ENCODE results near the gene NINJ1. TPM values are rescaled to one million over a fixed set of nuclear protein-coding genes. Genes with fewer than 3 reads are reported as not detected.
A peak's percentile ranks its signal among the peaks of the same experiment; 100 is the strongest.

Gene NINJ1
- total and polyA plus RNA-seq, 2 of the 13 experiments (the other 11 are each of a cell fraction or from before 2014, with no cell fraction given) = 81.2 to 92.1 TPM

DNA sequence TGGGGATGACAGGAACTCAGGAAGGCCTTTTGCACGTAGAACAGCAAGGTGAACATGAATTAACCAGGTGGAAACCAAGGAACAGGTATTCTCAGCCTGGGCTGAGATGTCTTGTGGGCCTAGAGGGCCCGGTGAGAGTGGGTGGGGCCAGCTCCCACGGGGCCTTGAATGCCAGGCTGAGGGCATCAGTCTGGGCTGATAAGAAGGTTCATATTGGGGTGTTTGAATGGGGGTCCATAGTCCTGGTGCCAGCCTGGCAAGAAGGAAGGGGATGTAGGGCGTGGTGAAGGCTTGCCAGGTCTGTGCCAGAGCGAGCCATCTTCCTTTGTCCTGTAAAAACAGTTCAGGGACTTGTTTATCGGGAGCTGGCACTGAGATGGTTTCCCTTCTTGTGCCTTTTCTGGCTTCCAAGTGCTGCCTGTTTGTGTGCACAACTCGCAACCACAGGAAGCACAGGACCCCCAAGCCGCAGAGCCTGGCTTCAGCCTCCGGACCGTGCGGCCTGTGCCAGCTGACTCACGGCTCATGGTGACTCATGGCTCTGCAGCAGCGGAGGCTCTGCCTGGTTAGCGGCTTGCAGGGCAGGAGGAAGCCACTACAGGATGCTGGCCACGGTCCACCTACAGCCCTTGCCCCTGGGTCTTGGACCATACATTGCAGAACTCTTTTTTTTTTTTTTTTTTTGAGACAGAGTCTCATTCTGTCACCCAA is 35.7 kb downstream of the NINJ1 start:
- no peak overlapping the region for H3K27ac ChIP-seq (ENCODE audit: extremely low read length, insufficient read depth, low read length)
- H3K4me3 ChIP-seq (replicated peaks in 1 of 3; ENCODE audit: insufficient read depth in 1 of 3, low read depth in 2 of 3, low read length in 3 of 3) = peak overlapping the region in 1 of 3 experiments; percentile 91; a peak in 2 of 6 replicates
- peaks cover 28% of the 10 kb centered on the region for H3K79me2 ChIP-seq (ENCODE audit: insufficient read depth, low read length)
- peak overlapping the region; percentile 90 for H3K4me2 ChIP-seq (ENCODE audit: low read depth, low read length)
- in situ Hi-C loops (cut with HindIII; ENCODE audit: extremely low pct_ligation_motif_present, low pct_unique_long_range_greater_than_20kb) (no loop called here), intact Hi-C loops (cut with micrococcal nuclease; ENCODE audit: unreplicated experiment) (no loop called here)
- H3K9ac ChIP-seq (ENCODE audit: insufficient read depth, low read depth, low read length) = peak overlapping the region; percentile 31; the same call in 1 of the 2 replicates
- ChIA-PET POLR2A (interaction anchor here (0.7 to 2.0 kb wide), 5 partner anchors 11 to 204 kb away, joined by 3 to 6 read pairs (median 4); partner anchors contain the start of gene NINJ1), CTCF (ENCODE audit: low intra/inter-chr PET ratio, low total read pairs) (no interaction called here)
- BruUV-seq (replicated peaks) = no TSS peak
- no peak for FAIRE-seq
- H4K20me1 ChIP-seq (ENCODE audit: insufficient read depth, low read length) = no peaks in the 10 kb centered on the region; the same call in 1 of the 2 replicates
- no peaks in the 10 kb centered on the region for H3K36me3 ChIP-seq (replicated peaks in 1 of 2; ENCODE audit: control insufficient read depth in 1 of 2, insufficient read depth in 2 of 2, low read length in 2 of 2)
- DNase-seq (ENCODE audit: low spot score) = peak; percentile 68
- no peak overlapping the region for H2AFZ ChIP-seq (ENCODE audit: low read length)
- 36% methylated on average over 14 of the region's 15 CpGs for WGBS (ENCODE audit: low lambda C conversion rate)
- H3K9me3 ChIP-seq (ENCODE audit: low read length) = no peaks in the 10 kb centered on the region
- H3K4me1 ChIP-seq (ENCODE audit: insufficient read depth, low read length) = peaks cover 44% of the 10 kb centered on the region
- no peaks in the 10 kb centered on the region; a peak in 1 of 5 replicates for H3K27me3 ChIP-seq (ENCODE audit: control insufficient read depth in 1 of 2, insufficient read depth in 2 of 2, low read length in 2 of 2)
- peak; percentile 39 for ATAC-seq
- TF ChIP-seq, protein P1, sequence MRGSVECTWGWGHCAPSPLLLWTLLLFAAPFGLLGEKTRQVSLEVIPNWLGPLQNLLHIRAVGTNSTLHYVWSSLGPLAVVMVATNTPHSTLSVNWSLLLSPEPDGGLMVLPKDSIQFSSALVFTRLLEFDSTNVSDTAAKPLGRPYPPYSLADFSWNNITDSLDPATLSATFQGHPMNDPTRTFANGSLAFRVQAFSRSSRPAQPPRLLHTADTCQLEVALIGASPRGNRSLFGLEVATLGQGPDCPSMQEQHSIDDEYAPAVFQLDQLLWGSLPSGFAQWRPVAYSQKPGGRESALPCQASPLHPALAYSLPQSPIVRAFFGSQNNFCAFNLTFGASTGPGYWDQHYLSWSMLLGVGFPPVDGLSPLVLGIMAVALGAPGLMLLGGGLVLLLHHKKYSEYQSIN (CRISPR knock-in tag; IDR thresholded peaks at IDR 0.05; ENCODE audit: borderline replicate concordance) = no peak
- TF ChIP-seq, protein P2, sequence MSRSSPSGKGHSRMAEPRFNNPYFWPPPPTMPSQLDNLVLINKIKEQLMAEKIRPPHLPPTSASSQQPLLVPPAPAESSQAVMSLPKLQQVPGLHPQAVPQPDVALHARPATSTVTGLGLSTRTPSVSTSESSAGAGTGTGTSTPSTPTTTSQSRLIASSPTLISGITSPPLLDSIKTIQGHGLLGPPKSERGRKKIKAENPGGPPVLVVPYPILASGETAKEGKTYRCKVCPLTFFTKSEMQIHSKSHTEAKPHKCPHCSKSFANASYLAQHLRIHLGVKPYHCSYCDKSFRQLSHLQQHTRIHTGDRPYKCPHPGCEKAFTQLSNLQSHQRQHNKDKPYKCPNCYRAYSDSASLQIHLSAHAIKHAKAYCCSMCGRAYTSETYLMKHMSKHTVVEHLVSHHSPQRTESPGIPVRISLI (CRISPR knock-in tag; IDR thresholded peaks at IDR 0.05; ENCODE audit: borderline replicate concordance) = no peak
- TF ChIP-seq ZNF329 (CRISPR knock-in tag; IDR thresholded peaks at IDR 0.05; ENCODE audit: low read depth) (no peak), ZBTB20 (CRISPR knock-in tag; IDR thresholded peaks at IDR 0.05; ENCODE audit: borderline replicate concordance, low read depth) (no peak), GTF3A (CRISPR knock-in tag; conservative IDR thresholded peaks at IDR 0.05) (no peak), ZNF788 (CRISPR knock-in tag; IDR thresholded peaks at IDR 0.05; ENCODE audit: borderline replicate concordance) (no peak), THAP11 (CRISPR knock-in tag; IDR thresholded peaks at IDR 0.05) (0 out of 2 replicates have a peak, but pooled peaks have one; percentile 20), ZSCAN30 (CRISPR knock-in tag; IDR thresholded peaks at IDR 0.05) (no peak), MTA3 (CRISPR knock-in tag; IDR thresholded peaks at IDR 0.05) (no peak), ZNF644 (CRISPR knock-in tag; IDR thresholded peaks at IDR 0.05; ENCODE audit: low read depth) (no peak), NR2C2 (CRISPR knock-in tag; IDR thresholded peaks at IDR 0.05; ENCODE audit: borderline replicate concordance) (no peak), NR2F2 (IDR thresholded peaks at IDR 0.05; ENCODE audit: borderline replicate concordance, low read depth) (no peak), U2AF1 (optimal IDR thresholded peaks at IDR 0.05; ENCODE audit: low read depth, low read length) (no peak), NFIC (IDR thresholded peaks at IDR 0.05; ENCODE audit: low read length) (no peak), ZC3H4 (CRISPR knock-in tag; IDR thresholded peaks at IDR 0.05; ENCODE audit: borderline replicate concordance) (no peak), KDM2A (CRISPR knock-in tag; IDR thresholded peaks at IDR 0.05; ENCODE audit: borderline replicate concordance, low read depth) (peak; percentile 52)
- TF ChIP-seq, protein P3, sequence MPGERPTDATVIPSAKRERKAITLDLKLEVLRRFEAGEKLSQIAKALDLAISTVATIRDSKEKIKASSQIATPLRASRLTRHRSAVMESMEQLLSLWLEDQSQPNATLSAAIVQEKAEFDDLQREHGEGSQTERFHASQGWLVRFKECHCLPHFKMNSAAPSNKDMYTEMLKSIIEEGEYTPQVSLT (CRISPR knock-in tag; IDR thresholded peaks at IDR 0.05; ENCODE audit: borderline replicate concordance, low read depth) = no peak
- TF ChIP-seq, protein P4, sequence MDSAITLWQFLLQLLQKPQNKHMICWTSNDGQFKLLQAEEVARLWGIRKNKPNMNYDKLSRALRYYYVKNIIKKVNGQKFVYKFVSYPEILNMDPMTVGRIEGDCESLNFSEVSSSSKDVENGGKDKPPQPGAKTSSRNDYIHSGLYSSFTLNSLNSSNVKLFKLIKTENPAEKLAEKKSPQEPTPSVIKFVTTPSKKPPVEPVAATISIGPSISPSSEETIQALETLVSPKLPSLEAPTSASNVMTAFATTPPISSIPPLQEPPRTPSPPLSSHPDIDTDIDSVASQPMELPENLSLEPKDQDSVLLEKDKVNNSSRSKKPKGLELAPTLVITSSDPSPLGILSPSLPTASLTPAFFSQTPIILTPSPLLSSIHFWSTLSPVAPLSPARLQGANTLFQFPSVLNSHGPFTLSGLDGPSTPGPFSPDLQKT (CRISPR knock-in tag; IDR thresholded peaks at IDR 0.05; ENCODE audit: borderline replicate concordance) = no peak
